ENCODE results near the gene MTR. TPM values are rescaled to one million over a fixed set of nuclear protein-coding genes. Genes with fewer than 3 reads are reported as not detected.

Gene MTR
- total RNA-seq, 4 donors from 2014 or later: 9.6 to 33.0 (median 24.8) TPM

DNA sequence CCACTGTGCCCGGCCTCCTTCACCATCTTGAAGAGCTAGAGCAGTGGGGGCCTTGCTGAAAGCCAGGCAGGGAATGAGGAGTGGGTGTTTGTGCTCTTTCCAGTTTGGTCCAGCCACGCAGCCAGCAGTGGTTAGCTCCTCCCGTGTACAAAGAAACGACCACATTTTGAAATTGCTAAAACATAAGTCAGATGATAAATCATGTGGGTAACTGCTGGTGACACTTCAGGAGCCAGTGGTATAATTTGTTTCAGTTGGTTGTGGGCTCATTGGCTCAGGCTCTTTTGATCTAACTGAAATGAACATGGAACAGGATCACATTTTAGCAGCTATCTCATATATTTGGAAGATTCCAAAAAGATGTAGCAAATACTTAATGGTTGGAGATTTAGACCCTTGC lies 87.6 kb downstream of the MTR start:
- Histone ChIP-seq H3K4me3 (no peak overlapping the region), H3K36me3 (peaks cover 0 to 31% (median 0%) of the 10 kb centered on the region in 3 donors), H3K27ac (no peak overlapping the region), H3K9me3 (no peaks in the 10 kb centered on the region), H3K27me3 (no peaks in the 10 kb centered on the region), H3K4me1 (no peaks in the 10 kb centered on the region)
- no peak for DNase-seq
- TF ChIP-seq POLR2A (IDR thresholded peaks at IDR 0.05): no peak
- TF ChIP-seq, protein P1, sequence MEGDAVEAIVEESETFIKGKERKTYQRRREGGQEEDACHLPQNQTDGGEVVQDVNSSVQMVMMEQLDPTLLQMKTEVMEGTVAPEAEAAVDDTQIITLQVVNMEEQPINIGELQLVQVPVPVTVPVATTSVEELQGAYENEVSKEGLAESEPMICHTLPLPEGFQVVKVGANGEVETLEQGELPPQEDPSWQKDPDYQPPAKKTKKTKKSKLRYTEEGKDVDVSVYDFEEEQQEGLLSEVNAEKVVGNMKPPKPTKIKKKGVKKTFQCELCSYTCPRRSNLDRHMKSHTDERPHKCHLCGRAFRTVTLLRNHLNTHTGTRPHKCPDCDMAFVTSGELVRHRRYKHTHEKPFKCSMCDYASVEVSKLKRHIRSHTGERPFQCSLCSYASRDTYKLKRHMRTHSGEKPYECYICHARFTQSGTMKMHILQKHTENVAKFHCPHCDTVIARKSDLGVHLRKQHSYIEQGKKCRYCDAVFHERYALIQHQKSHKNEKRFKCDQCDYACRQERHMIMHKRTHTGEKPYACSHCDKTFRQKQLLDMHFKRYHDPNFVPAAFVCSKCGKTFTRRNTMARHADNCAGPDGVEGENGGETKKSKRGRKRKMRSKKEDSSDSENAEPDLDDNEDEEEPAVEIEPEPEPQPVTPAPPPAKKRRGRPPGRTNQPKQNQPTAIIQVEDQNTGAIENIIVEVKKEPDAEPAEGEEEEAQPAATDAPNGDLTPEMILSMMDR (IDR thresholded peaks at IDR 0.05): no peak

DNA sequence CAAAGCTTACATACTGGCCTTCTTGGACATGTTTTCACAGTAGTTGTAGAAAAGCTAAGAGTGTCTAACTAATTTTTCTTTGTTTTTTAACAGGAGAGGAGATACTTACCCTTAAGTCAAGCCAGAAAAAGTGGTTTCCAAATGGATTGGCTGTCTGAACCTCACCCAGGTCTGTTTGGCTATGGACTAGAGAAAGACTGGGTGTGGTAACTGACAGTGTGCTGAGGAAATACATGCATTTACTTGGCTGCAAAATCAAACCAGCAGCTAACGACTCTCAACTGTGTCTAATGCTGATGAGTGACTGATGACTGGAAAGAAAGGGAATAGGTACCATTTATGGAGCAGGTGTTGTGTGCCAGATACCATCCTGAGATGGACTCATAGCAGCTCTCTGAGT lies 91.1 kb downstream of the MTR start:
- H3K9me3 ChIP-seq: no peaks in the 10 kb centered on the region
- H3K27ac ChIP-seq: no peak overlapping the region
- DNase-seq: no peak
- H3K4me1 ChIP-seq: no peaks in the 10 kb centered on the region
- H3K4me3 ChIP-seq: no peak overlapping the region
- no peak for TF ChIP-seq POLR2A (IDR thresholded peaks at IDR 0.05)
- TF ChIP-seq, protein P1 (IDR thresholded peaks at IDR 0.05): no peak
- H3K27me3 ChIP-seq: no peaks in the 10 kb centered on the region
- H3K36me3 ChIP-seq: peaks cover 0 to 43% (median 0%) of the 10 kb centered on the region in 3 donors

GRCh38 chr1:236887081-236887480 lies 92.0 kb downstream of the MTR start:
- H3K36me3 ChIP-seq: peaks cover 0 to 49% (median 0%) of the 10 kb centered on the region in 3 donors
- no peak overlapping the region for H3K4me3 ChIP-seq
- DNase-seq: no peak
- TF ChIP-seq POLR2A (IDR thresholded peaks at IDR 0.05): no peak
- TF ChIP-seq, protein P1 (IDR thresholded peaks at IDR 0.05): no peak
- no peak overlapping the region for H3K27ac ChIP-seq
- no peaks in the 10 kb centered on the region for H3K4me1 ChIP-seq
- no peaks in the 10 kb centered on the region for H3K27me3 ChIP-seq
- no peaks in the 10 kb centered on the region for H3K9me3 ChIP-seq

DNA sequence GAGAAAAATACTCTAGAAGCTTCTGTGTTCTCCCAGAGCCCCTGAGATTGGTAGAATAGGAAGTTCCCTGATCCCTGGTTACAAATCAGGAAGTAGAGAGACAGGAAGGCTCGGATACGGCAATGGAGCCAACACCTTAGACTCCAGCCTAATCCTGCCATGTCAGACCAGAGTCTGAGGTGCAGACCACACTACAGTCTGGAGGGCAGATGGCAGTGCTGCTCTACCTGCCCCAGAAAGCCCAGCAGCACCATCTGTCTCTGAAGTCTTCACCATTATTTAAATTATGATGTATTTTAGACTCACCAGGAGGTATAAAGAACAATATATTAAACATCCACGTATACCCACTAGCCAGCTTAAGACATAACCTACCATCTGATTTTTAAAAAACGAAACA lies 93.0 kb downstream of the MTR start:
- H3K36me3 ChIP-seq: peaks cover 0 to 59% (median 0%) of the 10 kb centered on the region in 3 donors
- no peak for DNase-seq
- no peak overlapping the region for H3K27ac ChIP-seq

GRCh38 chr1:236888903-236889302 lies 93.8 kb downstream of the MTR start:
- no peaks in the 10 kb centered on the region for H3K4me1 ChIP-seq
- H3K27ac ChIP-seq: no peak overlapping the region
- peaks cover 0 to 65% (median 0%) of the 10 kb centered on the region in 3 donors for H3K36me3 ChIP-seq

More for the DNA sequence above, 93.0 kb downstream of the MTR start:
- H3K9me3 ChIP-seq: no peaks in the 10 kb centered on the region
- TF ChIP-seq, protein P1 (IDR thresholded peaks at IDR 0.05): no peak
- TF ChIP-seq POLR2A (IDR thresholded peaks at IDR 0.05): no peak
- no peaks in the 10 kb centered on the region for H3K4me1 ChIP-seq
- no peak overlapping the region for H3K4me3 ChIP-seq
- H3K27me3 ChIP-seq: no peaks in the 10 kb centered on the region

More at GRCh38 chr1:236888903-236889302, 93.8 kb downstream of the MTR start:
- H3K4me3 ChIP-seq: no peak overlapping the region
- no peaks in the 10 kb centered on the region for H3K9me3 ChIP-seq
- TF ChIP-seq, protein P1 (IDR thresholded peaks at IDR 0.05): no peak
- no peak for TF ChIP-seq POLR2A (IDR thresholded peaks at IDR 0.05)
- DNase-seq: no peak
- no peaks in the 10 kb centered on the region for H3K27me3 ChIP-seq

All from Peyer's patch (tissue), 4 donors.